GM23248 (cell line): ENCODE data around the gene ATF5.

Experiments used
- EZH2 ChIP-seq: fragments of 200-600 bp; sonication (generic); IDR thresholded peaks from 2 replicates; pipeline ENCODE4 v1.6.1; 2018; ENCODE audit warnings: antibody characterized with exemption, mild to moderate bottlenecking; ENCODE audit not compliant: insufficient read depth, poor library complexity, severe bottlenecking
- EZH2phosphoT487 ChIP-seq: fragments of 200-600 bp; sonication (generic); IDR thresholded peaks from 2 replicates; pipeline ENCODE4 v1.6.1; 2018; ENCODE audit warnings: antibody characterized with exemption, moderate library complexity, mild to moderate bottlenecking, low read depth; ENCODE audit not compliant: insufficient read depth

DNA sequence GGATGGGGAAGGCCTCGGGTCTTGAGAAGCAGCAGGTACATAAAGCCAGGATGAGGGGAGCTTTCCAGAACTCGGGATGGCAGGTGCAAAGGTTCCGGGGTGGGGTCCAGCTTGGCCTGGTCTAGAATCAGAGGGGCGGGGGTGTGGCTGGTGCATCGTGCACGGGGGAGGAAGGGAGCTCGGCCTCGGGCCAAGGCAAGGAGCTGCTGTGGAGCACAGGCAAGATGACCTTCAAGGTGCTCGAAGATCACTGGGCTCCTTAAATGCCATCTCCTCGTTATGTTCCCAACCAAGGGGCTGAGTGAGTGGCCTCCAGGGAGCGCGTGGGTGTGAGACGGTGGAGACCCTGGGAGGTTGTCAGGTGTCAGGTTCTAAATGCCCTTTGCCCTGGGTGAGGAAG, 48.1 kb downstream of the ATF5 start:
- no peak for TF ChIP-seq EZH2
- TF ChIP-seq EZH2phosphoT487: no peak
